Measurements from ENCODE around the gene KLHDC7B. TPM values are rescaled to one million over a fixed set of nuclear protein-coding genes. Genes with fewer than 3 reads are reported as not detected.

KLHDC7B gene
- total and polyA plus RNA-seq, 10 of the 15 experiments (the other 5 are each of a cell fraction or from before 2014, with no cell fraction given): 0.05 to 2.2 (median 0.93) TPM; not detected in 2

DNA sequence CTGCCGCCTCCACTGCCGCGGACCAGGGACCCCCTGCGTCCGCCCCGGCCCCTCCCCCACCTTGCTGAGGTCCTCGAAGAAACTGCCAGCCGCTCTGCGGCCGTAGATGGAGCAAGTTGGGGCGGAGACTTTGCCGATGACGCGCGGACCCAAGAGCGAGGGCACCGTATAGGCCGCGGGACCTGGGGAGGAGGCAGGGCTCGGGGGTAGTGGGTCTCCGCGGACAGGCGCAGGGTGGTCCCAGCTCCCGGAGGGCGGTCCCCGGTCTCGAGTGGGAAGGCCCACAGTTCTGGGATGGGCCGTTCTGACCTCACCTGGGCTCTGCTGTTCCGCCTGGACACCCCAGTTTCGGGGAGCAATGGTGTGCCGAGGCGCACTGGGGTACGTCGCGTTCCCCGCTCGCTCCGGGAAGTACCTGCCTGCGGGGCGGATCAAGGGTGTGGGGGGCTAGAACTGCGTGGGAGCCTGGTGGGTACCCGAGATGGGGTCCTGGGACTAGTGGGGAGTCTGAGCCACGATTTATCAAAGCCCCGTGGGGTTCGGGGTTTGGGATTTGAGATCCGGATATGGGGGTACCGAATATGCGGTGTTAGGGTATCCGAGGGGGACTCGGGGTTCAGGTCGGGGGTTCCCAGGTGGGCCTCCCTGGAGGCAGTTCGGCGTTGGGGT lies 14.7 kb upstream of the KLHDC7B start (continued):
- no peak for TF ChIP-seq CBX3 (IDR thresholded peaks at IDR 0.05; ENCODE audit: borderline replicate concordance, low read depth)
- TF ChIP-seq, protein P1, sequence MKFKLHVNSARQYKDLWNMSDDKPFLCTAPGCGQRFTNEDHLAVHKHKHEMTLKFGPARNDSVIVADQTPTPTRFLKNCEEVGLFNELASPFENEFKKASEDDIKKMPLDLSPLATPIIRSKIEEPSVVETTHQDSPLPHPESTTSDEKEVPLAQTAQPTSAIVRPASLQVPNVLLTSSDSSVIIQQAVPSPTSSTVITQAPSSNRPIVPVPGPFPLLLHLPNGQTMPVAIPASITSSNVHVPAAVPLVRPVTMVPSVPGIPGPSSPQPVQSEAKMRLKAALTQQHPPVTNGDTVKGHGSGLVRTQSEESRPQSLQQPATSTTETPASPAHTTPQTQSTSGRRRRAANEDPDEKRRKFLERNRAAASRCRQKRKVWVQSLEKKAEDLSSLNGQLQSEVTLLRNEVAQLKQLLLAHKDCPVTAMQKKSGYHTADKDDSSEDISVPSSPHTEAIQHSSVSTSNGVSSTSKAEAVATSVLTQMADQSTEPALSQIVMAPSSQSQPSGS (IDR thresholded peaks at IDR 0.05; ENCODE audit: low read length): no peak
- TF ChIP-seq NR2C1 (IDR thresholded peaks at IDR 0.05): no peak
- no peak for TF ChIP-seq IKZF1 (conservative IDR thresholded peaks at IDR 0.05)
- TF ChIP-seq ASH2L (IDR thresholded peaks at IDR 0.05; ENCODE audit: borderline replicate concordance, low read depth): no peak
- TF ChIP-seq, protein P2, sequence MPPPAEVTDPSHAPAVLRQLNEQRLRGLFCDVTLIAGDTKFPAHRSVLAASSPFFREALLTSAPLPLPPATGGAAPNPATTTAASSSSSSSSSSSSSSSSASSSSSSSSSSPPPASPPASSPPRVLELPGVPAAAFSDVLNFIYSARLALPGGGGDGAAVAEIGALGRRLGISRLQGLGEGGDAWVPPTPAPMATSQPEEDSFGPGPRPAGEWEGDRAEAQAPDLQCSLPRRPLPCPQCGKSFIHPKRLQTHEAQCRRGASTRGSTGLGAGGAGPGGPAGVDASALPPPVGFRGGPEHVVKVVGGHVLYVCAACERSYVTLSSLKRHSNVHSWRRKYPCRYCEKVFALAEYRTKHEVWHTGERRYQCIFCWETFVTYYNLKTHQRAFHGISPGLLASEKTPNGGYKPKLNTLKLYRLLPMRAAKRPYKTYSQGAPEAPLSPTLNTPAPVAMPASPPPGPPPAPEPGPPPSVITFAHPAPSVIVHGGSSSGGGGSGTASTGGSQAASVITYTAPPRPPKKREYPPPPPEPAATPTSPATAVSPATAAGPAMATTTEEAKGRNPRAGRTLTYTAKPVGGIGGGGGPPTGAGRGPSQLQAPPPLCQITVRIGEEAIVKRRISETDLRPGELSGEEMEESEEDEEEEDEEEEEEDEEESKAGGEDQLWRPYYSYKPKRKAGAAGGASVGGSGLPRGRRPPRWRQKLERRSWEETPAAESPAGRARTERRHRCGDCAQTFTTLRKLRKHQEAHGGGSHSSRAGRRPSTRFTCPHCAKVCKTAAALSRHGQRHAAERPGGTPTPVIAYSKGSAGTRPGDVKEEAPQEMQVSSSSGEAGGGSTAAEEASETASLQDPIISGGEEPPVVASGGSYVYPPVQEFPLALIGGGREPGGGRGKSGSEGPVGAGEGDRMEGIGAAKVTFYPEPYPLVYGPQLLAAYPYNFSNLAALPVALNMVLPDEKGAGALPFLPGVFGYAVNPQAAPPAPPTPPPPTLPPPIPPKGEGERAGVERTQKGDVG (CRISPR knock-in tag; IDR thresholded peaks at IDR 0.05): no peak
- TF ChIP-seq RELA (IDR thresholded peaks at IDR 0.05; ENCODE audit: borderline replicate concordance, partially characterized antibody): peak; percentile 29
- TF ChIP-seq NR2F1 (conservative IDR thresholded peaks at IDR 0.05): no peak
- TF ChIP-seq MEF2B (IDR thresholded peaks at IDR 0.05; ENCODE audit: partially characterized antibody, poor library complexity, severe bottlenecking): peak; percentile 40
- TF ChIP-seq, protein P3, sequence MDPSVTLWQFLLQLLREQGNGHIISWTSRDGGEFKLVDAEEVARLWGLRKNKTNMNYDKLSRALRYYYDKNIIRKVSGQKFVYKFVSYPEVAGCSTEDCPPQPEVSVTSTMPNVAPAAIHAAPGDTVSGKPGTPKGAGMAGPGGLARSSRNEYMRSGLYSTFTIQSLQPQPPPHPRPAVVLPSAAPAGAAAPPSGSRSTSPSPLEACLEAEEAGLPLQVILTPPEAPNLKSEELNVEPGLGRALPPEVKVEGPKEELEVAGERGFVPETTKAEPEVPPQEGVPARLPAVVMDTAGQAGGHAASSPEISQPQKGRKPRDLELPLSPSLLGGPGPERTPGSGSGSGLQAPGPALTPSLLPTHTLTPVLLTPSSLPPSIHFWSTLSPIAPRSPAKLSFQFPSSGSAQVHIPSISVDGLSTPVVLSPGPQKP (IDR thresholded peaks at IDR 0.05; ENCODE audit: low read depth, low read length): 0 out of 2 replicates have a peak, but pooled peaks have one; percentile 12
- 0 out of 2 replicates have a peak, but pooled peaks have one; percentile 11 for TF ChIP-seq MEF2A (IDR thresholded peaks at IDR 0.05; ENCODE audit: insufficient read depth, low read depth, low read length)
- no peak for TF ChIP-seq NFYB (IDR thresholded peaks at IDR 0.05; ENCODE audit: insufficient read depth, low read depth, low read length)
- no peak for TF ChIP-seq MXI1 (IDR thresholded peaks at IDR 0.05; ENCODE audit: low read depth, low read length)
- no peak for TF ChIP-seq HDAC2 (IDR thresholded peaks at IDR 0.05)
- no peak for TF ChIP-seq CBX5 (IDR thresholded peaks at IDR 0.05; ENCODE audit: low read depth)
- TF ChIP-seq EZH2 (IDR thresholded peaks at IDR 0.05; ENCODE audit: borderline replicate concordance, control insufficient read depth, low read depth, low read length): no peak
- TF ChIP-seq ZBED1 (IDR thresholded peaks at IDR 0.05; ENCODE audit: borderline replicate concordance): peak; percentile 75; the same call in 1 of the 2 replicates
- TF ChIP-seq NFXL1 (IDR thresholded peaks at IDR 0.05; ENCODE audit: borderline replicate concordance): no peak
- TF ChIP-seq POLR2A (IDR thresholded peaks at IDR 0.05; ENCODE audit: low read depth, low read length): no peak
- TF ChIP-seq ESRRA (IDR thresholded peaks at IDR 0.05; ENCODE audit: low read length): peak; percentile 22; the same call in 1 of the 2 replicates
- TF ChIP-seq CHD4 (IDR thresholded peaks at IDR 0.05): 0 out of 2 replicates have a peak, but pooled peaks have one; percentile 33
- no peak for TF ChIP-seq RUNX3 (IDR thresholded peaks at IDR 0.05; ENCODE audit: low read length)
- TF ChIP-seq BMI1 (IDR thresholded peaks at IDR 0.05; ENCODE audit: borderline replicate concordance): peak; percentile 73; the same call in 1 of the 2 replicates
- TF ChIP-seq MTA2 (IDR thresholded peaks at IDR 0.05; ENCODE audit: low read depth): peak; percentile 61; the same call in 1 of the 2 replicates
- TF ChIP-seq ZNF384 (IDR thresholded peaks at IDR 0.05; ENCODE audit: borderline replicate concordance, low read depth, low read length): no peak
- TF ChIP-seq SIX5 (IDR thresholded peaks at IDR 0.05; ENCODE audit: low read depth, low read length, severe bottlenecking): no peak

Data from GM12878 (cell line).